CD4-positive, alpha-beta T cell treated with Interleukin-15 for 4 hours (primary cell): ENCODE results near the gene HGFAC.
"Not testable (repeated sequence)": the region's sequence is repeated elsewhere in the genome, so short reads cannot be mapped to it uniquely, and the experiment has no call there.

Experiments used
- DNase-seq: peaks from one replicate; pipeline ENCODE4 v3.0.0-alpha.2; 2020; ENCODE audit warnings: low spot score

Gene HGFAC

GRCh38 chr4:3411190-3411589 lies 30.6 kb upstream of the HGFAC start:
- DNase-seq: not testable (repeated sequence)

GRCh38 chr4:3411676-3412075 lies 30.1 kb upstream of the HGFAC start:
- DNase-seq: no peak

GRCh38 chr4:3412257-3413020 lies 29.3 kb upstream of the HGFAC start:
- DNase-seq: no peak

GRCh38 chr4:3413217-3413671 lies 28.5 kb upstream of the HGFAC start:
- no peak for DNase-seq

- DNase-seq: no peak
Measured at GRCh38 chr4:3413675-3414420, 27.9 kb upstream of the HGFAC start.

- DNase-seq: no peak
Measured at GRCh38 chr4:3414421-3415279, 27.1 kb upstream of the HGFAC start.

GRCh38 chr4:3415471-3416141 lies 26.2 kb upstream of the HGFAC start:
- DNase-seq: no peak

- no peak for DNase-seq
Measured at GRCh38 chr4:3416270-3416669, 25.5 kb upstream of the HGFAC start.

- no peak for DNase-seq
Measured at GRCh38 chr4:3416821-3417221, 24.9 kb upstream of the HGFAC start.

GRCh38 chr4:3417448-3417847 lies 24.3 kb upstream of the HGFAC start:
- DNase-seq: no peak

GRCh38 chr4:3418029-3418762 lies 23.6 kb upstream of the HGFAC start:
- DNase-seq: no peak

- no peak for DNase-seq
Measured at GRCh38 chr4:3419836-3420605, 21.7 kb upstream of the HGFAC start.

GRCh38 chr4:3420606-3420955 lies 21.2 kb upstream of the HGFAC start:
- DNase-seq: no peak

GRCh38 chr4:3420956-3421355 lies 20.8 kb upstream of the HGFAC start:
- DNase-seq: no peak

- DNase-seq: no peak
Measured at GRCh38 chr4:3421470-3421869, 20.3 kb upstream of the HGFAC start.

GRCh38 chr4:3422241-3422801 lies 19.4 kb upstream of the HGFAC start:
- no peak for DNase-seq

- no peak for DNase-seq
Measured at GRCh38 chr4:3422808-3423297, 18.9 kb upstream of the HGFAC start.

- no peak for DNase-seq
Measured at GRCh38 chr4:3423406-3423805, 18.4 kb upstream of the HGFAC start.

- DNase-seq: no peak
Measured at GRCh38 chr4:3423952-3424351, 17.8 kb upstream of the HGFAC start.

- DNase-seq: no peak
Measured at GRCh38 chr4:3424522-3425095, 17.2 kb upstream of the HGFAC start.
